ENCODE measurements around the gene CLEC4M.

The CLEC4M gene

GRCh38 chr19:7725791-7726190 lies 37.3 kb upstream of the CLEC4M start:
- no peak for TF ChIP-seq CTCF (IDR thresholded peaks at IDR 0.05; ENCODE audit: insufficient read depth, low read length, missing control alignments)
- no peak overlapping the region for H3K4me3 ChIP-seq (ENCODE audit: low read depth, low read length)
- no peak for DNase-seq (ENCODE audit: low read depth, low spot score)
- CTCF ChIA-PET, result interaction anchor here (1.2 kb wide), 1 partner anchor 74 kb away, joined by 5 read pairs; no protein-coding TSS in a partner anchor
- POLR2A ChIA-PET, result no interaction called here

GRCh38 chr19:7729211-7729610 lies 33.8 kb upstream of the CLEC4M start:
- ChIA-PET POLR2A (no interaction called here), CTCF (interaction anchor here (1.2 kb wide), 1 partner anchor 48 kb away, joined by 4 read pairs; the partner anchor contains the start of gene TRAPPC5)
- no peak overlapping the region for H3K4me3 ChIP-seq (ENCODE audit: low read depth, low read length)
- DNase-seq (ENCODE audit: low read depth, low spot score), result no peak
- TF ChIP-seq CTCF (IDR thresholded peaks at IDR 0.05; ENCODE audit: insufficient read depth, low read length, missing control alignments), result no peak

GRCh38 chr19:7729831-7730285 lies 33.2 kb upstream of the CLEC4M start:
- no peak for DNase-seq (ENCODE audit: low read depth, low spot score)
- no peak overlapping the region for H3K4me3 ChIP-seq (ENCODE audit: low read depth, low read length)
- TF ChIP-seq CTCF (IDR thresholded peaks at IDR 0.05; ENCODE audit: insufficient read depth, low read length, missing control alignments), result no peak
- ChIA-PET CTCF (interaction anchor here (1.2 kb wide), 1 partner anchor 49 kb away, joined by 4 read pairs; the partner anchor contains the start of gene TRAPPC5), POLR2A (no interaction called here)

- POLR2A ChIA-PET, result no interaction called here
- no peak for DNase-seq (ENCODE audit: low read depth, low spot score)
- no peak for TF ChIP-seq CTCF (IDR thresholded peaks at IDR 0.05; ENCODE audit: insufficient read depth, low read length, missing control alignments)
- CTCF ChIA-PET, result interaction anchor here (1.2 kb wide), 1 partner anchor 50 kb away, joined by 4 read pairs; the partner anchor contains the start of gene TRAPPC5
- H3K4me3 ChIP-seq (ENCODE audit: low read depth, low read length), result no peak overlapping the region
Observed at GRCh38 chr19:7730286-7731217, 32.5 kb upstream of the CLEC4M start.

- TF ChIP-seq CTCF (IDR thresholded peaks at IDR 0.05; ENCODE audit: insufficient read depth, low read length, missing control alignments), result no peak
- H3K4me3 ChIP-seq (ENCODE audit: low read depth, low read length), result no peak overlapping the region
- CTCF ChIA-PET, result no interaction called here
- no peak for DNase-seq (ENCODE audit: low read depth, low spot score)
- POLR2A ChIA-PET, result no interaction called here
Observed at GRCh38 chr19:7731218-7731595, 31.8 kb upstream of the CLEC4M start.

- ChIA-PET POLR2A (no interaction called here), CTCF (no interaction called here)
- no peak for DNase-seq (ENCODE audit: low read depth, low spot score)
- TF ChIP-seq CTCF (IDR thresholded peaks at IDR 0.05; ENCODE audit: insufficient read depth, low read length, missing control alignments), result no peak
- no peak overlapping the region for H3K4me3 ChIP-seq (ENCODE audit: low read depth, low read length)
Observed at GRCh38 chr19:7731615-7732014, 31.4 kb upstream of the CLEC4M start.

All from AG04449 (cell line).